C4-2B (cell line): Measurements from ENCODE around the gene LLCFC1.

Experiments used
- CTCF ChIP-seq: fragments of 450-650 bp; conservative IDR thresholded peaks from 2 replicates; pipeline ENCODE4 v1.5.1; 2017; ENCODE audit warnings: mild to moderate bottlenecking
- ZFX ChIP-seq: fragments of 450-650 bp; IDR thresholded peaks from 2 replicates; pipeline ENCODE4 v1.6.1; 2017

GRCh38 chr7:142923391-142923790, 15.9 kb upstream of the LLCFC1 start:
- TF ChIP-seq CTCF: no peak
- TF ChIP-seq ZFX: no peak
